Motor neuron (in vitro differentiated cells): ENCODE data around the gene SLAIN2. TPM values are rescaled to one million over a fixed set of nuclear protein-coding genes. Genes with fewer than 3 reads are reported as not detected.
A peak's percentile ranks its signal among the peaks of the same experiment; 100 is the strongest.

Experiments
- ATAC-seq, 8 experiments: fragments of 200-7000 bp; cut with Tn5 transposase; replicated peaks in 6 of 8; 2 replicates each; pipeline ENCODE4 v1.8.0; 2021; ENCODE audit warnings: mild to moderate bottlenecking in 8 of 8, moderate library complexity in 8 of 8
- H3K27ac ChIP-seq, 2 donors: fragments of 250-450 bp; sonication (Bioruptor Pico); 2 replicates each; pipeline ENCODE4 v1.9.0; 2021; ENCODE audit warnings: antibody characterized with exemption in 2 of 2, mild to moderate bottlenecking in 2 of 2, moderate library complexity in 1 of 2
- H3K4me1 ChIP-seq, 2 donors: fragments of 250-450 bp; sonication (Bioruptor Pico); replicated peaks in 1 of 2; 2 replicates each; pipeline ENCODE4 v1.6.1; 2021; ENCODE audit warnings: antibody characterized with exemption in 2 of 2, mild to moderate bottlenecking in 2 of 2, moderate library complexity in 1 of 2
- H3K4me3 ChIP-seq, 5 donors: fragments of 250-450 bp; sonication (Bioruptor Pico); 2 replicates each; pipeline ENCODE4 v1.9.0; 2021; ENCODE audit warnings: antibody characterized with exemption in 5 of 5, mild to moderate bottlenecking in 5 of 5, moderate library complexity in 4 of 5
- WGBS, 10 experiments: fragments of 450-650 bp; shearing (Covaris generic); methylation state at CpG; one replicate each; pipeline ENCODE4 v1.0.0; 2022; 5-methylcytosine and 5-hydroxymethylcytosine counted together
- in situ Hi-C, 9 experiments: fragments of 400-800 bp; cut with MboI; loops; one replicate each; pipeline ENCODE4 v1.15.0; 2021; ENCODE audit warnings: low sequenced_read_pairs in 9 of 9, low pct_unique_long_range_greater_than_20kb in 2 of 9; ENCODE audit not compliant: unreplicated experiment in 9 of 9
- total RNA-seq, 8 experiments: library from RNA; unstranded; fragments of 300-600 nt; gene quantifications; 2 replicates each; pipeline versions ENCODE4 v1.2.3 to v1.2.4, GENCODE V29; 2022

The SLAIN2 gene
- total RNA-seq, 8 experiments from 2014 or later, result 22.5 to 80.0 (median 49.4) TPM

DNA sequence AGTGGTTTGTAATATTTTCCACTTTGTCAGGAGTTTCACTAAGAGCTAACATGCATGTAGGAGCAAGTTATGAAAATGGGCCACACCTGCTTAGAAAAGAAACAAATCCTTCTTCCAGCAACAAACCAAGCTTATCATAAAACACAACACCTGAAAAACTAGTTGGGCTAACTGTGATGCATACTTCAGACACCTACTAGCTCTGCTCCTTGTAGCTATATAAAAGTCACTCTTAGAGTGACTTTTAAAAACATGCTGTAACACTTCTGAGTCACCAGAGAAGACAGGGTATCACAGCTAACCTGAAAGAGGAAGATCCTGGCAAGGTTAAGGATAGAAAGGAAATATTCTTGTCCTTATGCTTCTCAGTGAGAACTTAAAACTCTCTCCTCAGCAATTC, 3.6 kb upstream of the SLAIN2 start:
- Histone ChIP-seq H3K4me3 (no peak overlapping the region), H3K27ac (no peak overlapping the region), H3K4me1 (peaks cover 5 to 7% of the 10 kb centered on the region in 2 donors)
- in situ Hi-C loops, result no loop called here
- no peak for ATAC-seq

DNA sequence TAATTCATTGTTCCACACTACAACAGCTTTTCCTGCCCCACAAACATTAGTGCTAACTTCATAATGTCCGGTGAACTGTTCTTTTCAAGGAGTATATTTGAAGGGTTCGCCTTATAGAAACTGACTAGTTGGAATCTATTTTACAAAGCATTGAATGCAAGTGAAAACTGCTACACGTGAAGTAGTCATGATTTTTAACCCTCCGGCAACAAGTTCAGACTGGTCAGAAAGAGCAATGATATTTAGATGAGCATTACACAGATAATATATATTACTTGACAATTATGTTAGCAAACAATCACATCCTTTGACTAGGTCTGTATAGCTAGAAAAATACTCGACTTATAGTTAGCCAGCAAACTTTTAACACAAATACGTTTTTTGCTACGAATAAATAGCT, 1.7 kb upstream of the SLAIN2 start:
- H3K4me3 ChIP-seq, result no peak overlapping the region
- H3K4me1 ChIP-seq, result peaks cover 15 to 18% of the 10 kb centered on the region in 2 donors
- H3K27ac ChIP-seq, result no peak overlapping the region
- ATAC-seq, result no peak
- 73 to 100% (median 90%) methylated on average over 2 to 7 of the region's 7 CpGs for WGBS, 10 experiments
- in situ Hi-C loops, result no loop called here

DNA sequence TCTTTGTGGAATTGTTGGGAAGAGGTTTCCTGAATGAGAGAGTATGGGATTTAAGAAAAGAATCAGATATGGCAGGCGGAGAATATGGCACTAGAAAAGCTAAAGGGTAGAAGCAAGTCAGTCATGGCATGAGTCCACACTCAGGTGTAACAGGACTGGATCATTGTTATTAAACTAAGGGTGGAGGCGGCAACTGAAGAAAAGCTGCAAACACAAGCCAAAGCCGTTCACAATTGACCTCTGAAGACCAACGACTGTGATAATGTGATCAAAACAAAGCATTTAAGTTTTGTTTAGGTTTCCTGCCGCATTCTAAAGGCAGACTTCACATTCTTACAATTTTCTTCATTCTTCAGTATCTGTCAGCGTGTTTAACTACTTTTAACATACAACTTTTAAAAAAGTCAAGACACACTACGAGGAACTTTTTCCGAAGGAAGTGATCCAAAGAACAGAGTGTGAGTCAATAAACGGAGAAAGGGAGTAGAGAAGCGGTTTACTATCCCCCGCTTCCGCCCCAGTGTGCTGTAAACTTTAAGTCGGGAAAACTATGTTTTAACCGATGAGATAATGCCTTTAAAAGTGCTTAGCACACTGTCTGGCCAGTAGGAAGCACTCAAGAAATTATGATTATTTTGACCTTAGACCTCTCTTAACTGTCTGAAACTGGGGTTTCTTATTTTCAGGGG, 909 bp upstream of the SLAIN2 start:
- 0 to 80% (median 14%) methylated on average over 1 to 13 of the region's 14 CpGs for WGBS, 10 experiments
- peak overlapping the region; percentile 52 to 79 (median 71) for H3K4me3 ChIP-seq
- peaks cover 20 to 22% of the 10 kb centered on the region in 2 donors for H3K4me1 ChIP-seq
- in situ Hi-C loops, result no loop called here
- H3K27ac ChIP-seq, result peak overlapping the region; percentile 60 to 88
- ATAC-seq, result peak in 4 of 8 experiments; percentile 1 to 16 (median 10)

DNA sequence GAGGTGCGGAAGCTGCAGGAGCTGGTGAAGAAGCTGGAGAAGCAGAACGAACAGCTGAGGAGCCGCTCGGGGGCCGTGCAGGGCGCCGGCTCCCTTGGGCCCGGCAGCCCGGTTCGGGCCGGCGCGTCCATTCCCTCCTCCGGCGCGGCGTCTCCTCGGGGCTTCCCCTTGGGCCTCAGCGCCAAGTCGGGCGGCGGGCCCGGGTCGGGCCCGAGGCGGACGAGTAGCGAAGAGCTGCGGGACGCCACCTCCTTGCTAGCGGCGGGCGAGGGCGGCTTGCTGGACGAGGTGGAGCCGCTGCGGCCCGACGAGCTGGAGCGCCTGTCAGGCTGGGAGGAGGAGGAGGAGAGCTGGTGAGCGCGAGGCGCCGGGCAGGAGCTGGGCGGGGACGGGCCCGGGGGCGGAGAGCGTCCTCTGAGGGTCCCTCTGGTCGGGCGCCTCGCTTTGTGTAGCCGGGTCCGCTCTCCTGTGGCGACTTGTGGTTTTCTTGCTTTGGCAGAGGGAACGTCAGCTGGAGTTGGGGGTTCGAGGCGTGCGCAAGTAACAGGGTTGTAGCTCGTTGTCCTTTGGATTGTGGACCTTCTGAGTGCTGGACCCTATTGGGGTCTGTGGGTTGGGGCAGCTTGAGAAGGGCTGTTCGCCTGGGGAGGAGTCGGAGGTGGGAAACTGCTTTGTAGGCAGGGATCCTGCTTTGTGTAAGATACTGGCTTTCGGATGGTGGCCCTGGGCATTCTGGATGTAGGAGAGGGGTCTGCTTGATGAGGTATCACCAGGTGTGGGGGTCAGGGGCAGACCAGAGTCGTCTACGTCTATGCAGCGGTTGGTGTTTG, 662 bp downstream of the SLAIN2 start:
- WGBS, 10 experiments, result 0 to 2% (median 0%) methylated on average over 1 to 12 of the region's 66 CpGs; no CpG with 5 or more reads in 3 of the 10 experiments
- Histone ChIP-seq H3K4me3 (peak overlapping the region; percentile 52 to 79 (median 71)), H3K4me1 (peaks cover 20 to 31% of the 10 kb centered on the region in 2 donors), H3K27ac (peak overlapping the region; percentile 96)
- peak; percentile 5 to 31 (median 13) for ATAC-seq
- in situ Hi-C loops, result no loop called here

DNA sequence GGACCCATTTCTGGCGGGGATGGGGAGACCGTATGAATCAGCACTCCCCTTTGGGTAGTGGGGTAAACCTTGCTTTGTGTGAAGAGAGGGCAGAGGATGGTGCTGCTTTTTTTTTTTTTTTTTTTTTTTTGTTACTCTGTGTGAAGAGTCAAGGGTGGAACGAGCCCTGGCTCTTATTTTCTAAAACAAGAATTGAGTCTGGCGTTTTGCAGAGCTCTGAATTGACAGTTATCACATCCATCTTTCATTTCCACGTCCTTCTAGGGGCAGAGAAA, 1.2 kb downstream of the SLAIN2 start:
- peak overlapping the region; percentile 96 for H3K27ac ChIP-seq
- peaks cover 20 to 31% of the 10 kb centered on the region in 2 donors for H3K4me1 ChIP-seq
- H3K4me3 ChIP-seq, result peak overlapping the region; percentile 52 to 79 (median 71)
- 0 to 8% (median 0%) methylated on average over 1 to 4 of the region's 5 CpGs; no CpG with 5 or more reads in 1 of the 10 experiments for WGBS, 10 experiments
- peak in 1 of 8 experiments; percentile 0 for ATAC-seq
- in situ Hi-C loops, result no loop called here

DNA sequence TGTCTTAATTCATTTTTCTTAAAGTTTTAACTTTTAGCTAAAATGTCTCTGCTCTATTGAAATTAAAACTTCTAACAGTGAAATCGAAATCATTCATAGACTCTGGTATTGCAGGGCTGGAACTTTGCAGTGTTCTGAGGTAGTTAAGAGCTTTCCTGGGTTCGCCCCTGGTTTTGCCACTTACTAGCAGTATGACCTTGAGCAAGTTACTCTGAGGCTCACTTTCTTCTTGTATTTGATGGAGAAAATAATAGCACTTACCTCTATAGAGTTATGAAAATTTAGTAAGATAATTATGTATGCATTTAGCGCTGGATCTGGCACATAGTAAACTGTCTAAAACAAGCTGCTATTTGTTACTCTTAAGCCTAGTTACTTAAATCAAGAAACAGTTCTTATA, 1.7 kb downstream of the SLAIN2 start:
- in situ Hi-C loops, result no loop called here
- peaks cover 20 to 31% of the 10 kb centered on the region in 2 donors for H3K4me1 ChIP-seq
- WGBS, 10 experiments, result 0 to 83% (median 22%) methylated on average over 1 to 3 of the region's 3 CpGs; no CpG with 5 or more reads in 3 of the 10 experiments

DNA sequence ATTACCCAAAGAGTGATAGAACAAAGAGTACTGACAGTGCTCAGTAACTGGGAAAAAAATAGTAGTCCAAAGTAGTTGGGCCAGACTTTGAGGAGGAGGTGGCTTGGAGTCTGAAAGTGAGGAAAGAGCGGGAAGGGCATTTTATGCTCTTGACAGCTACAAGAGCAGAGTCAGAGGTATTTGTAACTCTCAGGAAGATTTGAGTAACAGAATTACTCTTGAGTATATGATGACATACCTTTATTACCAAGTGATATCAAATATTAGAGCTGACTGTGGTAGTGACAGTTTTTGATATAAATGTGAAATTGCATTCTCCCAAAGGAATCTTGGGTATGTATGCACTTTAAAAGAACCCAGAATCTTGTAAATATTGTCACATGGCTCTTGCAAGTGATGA, 2.2 kb downstream of the SLAIN2 start:
- Histone ChIP-seq H3K27ac (no peak overlapping the region), H3K4me3 (peak overlapping the region; percentile 52 to 79 (median 71)), H3K4me1 (peaks cover 20 to 31% of the 10 kb centered on the region in 2 donors)
- ATAC-seq, result no peak
- 0 to 67% (median 33%) methylated on average over 1 of the region's 1 CpG; no CpG with 5 or more reads in 1 of the 10 experiments for WGBS, 10 experiments
- in situ Hi-C loops, result no loop called here

More for the DNA sequence above, 1.7 kb downstream of the SLAIN2 start:
- ATAC-seq, result no peak
- peak overlapping the region in 1 of 2 donors; percentile 96 for H3K27ac ChIP-seq
- peak overlapping the region; percentile 52 to 79 (median 71) for H3K4me3 ChIP-seq

DNA sequence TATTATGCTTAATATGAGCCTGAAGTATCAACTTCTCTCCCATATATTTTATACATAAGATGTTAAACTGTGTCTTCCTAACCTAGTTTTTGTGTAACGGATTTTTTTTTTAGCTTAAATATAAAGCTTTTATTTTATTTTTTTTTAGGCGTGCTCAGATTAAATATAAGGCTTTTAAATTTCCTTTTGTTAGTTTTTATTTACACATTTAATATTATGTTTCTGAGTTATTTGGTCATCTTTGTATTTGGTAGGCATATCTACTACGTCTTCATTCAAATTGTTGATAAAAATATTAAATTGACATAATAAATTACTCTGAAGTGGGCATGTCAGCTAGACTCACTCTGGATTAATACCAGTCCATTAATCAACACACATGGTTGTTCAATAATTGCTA, 4.2 kb downstream of the SLAIN2 start:
- Histone ChIP-seq H3K27ac (no peak overlapping the region), H3K4me3 (no peak overlapping the region), H3K4me1 (peaks cover 15 to 30% of the 10 kb centered on the region in 2 donors)
- in situ Hi-C loops, result no loop called here
- 58 to 100% (median 94%) methylated on average over 1 to 3 of the region's 3 CpGs; no CpG with 5 or more reads in 1 of the 10 experiments for WGBS, 10 experiments
- ATAC-seq, result no peak

DNA sequence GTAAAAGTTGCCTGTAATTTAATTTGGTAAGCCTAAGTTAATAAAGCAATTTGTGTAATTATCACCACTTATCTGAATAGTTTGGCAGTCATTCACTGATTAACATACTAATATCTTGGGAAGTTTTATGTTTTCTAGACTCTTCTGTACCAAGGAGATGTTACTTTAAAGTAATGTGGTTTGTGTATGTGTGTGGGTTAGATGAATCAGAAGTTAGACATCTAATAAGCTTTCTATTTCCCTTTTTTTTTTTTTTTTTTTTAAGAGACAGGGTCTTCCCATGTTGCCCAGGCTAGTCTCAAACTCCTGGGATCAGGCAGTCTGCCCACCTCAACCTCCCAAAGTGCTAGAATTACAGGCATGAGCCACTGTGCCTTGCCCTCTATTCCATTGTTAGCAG, 5.3 kb downstream of the SLAIN2 start:
- no peak overlapping the region for H3K27ac ChIP-seq
- peaks cover 15 to 30% of the 10 kb centered on the region in 2 donors for H3K4me1 ChIP-seq
- in situ Hi-C loops, result no loop called here
- no peak for ATAC-seq
- H3K4me3 ChIP-seq, result no peak overlapping the region

DNA sequence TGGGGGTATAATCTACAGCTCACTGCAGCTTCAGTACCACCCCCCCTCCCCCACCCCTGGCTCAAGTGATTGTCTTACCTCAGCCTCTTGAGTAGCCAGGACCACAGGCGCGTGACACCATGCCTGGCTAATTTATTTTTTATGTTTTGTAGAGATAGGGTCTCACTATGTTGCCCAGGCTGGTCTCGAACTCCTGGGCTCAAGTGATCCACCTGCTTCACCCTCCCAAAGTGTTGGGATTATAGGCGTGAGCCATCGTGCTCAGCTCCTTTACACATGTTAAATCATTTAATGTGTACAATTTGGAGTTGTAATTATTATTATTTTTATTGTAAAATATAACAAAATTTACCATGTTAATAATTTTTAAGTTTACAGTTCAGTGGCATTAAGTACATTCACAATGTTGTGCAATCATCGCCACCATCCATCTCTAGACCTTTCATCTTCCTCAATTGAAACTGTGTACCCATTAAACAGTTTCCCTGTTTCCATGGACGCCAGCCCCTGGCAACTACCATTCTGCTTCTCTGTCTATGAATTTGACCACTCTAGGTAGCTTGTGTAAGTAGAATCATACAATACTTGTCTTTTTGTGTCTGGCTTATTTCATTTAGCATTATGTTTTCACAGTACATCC, 6.1 kb downstream of the SLAIN2 start:
- no peak for ATAC-seq
- in situ Hi-C loops, result no loop called here
- no peak overlapping the region for H3K27ac ChIP-seq
- peaks cover 15 to 30% of the 10 kb centered on the region in 2 donors for H3K4me1 ChIP-seq
- H3K4me3 ChIP-seq, result no peak overlapping the region
- 86 to 100% (median 100%) methylated on average over 1 to 7 of the region's 7 CpGs for WGBS, 10 experiments

DNA sequence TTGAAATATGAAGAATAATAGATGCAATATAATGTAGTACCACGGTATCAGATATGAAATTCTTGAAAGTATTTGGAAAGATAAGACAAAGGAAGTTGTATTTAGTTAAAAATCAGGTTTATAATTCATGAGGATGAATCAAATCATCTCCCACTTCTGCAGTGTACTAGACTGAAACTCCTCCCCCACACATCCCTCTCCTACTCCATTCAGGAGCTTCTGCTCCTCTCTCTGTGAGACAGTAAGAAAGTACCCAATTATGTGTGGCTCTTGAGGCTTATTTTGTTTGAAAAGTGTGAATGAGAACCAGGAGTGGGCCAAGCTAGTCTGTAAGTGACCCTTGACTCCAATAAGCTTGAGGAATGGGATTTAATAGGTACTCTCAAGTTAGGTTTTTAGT, 9.5 kb downstream of the SLAIN2 start:
- Histone ChIP-seq H3K4me3 (no peak overlapping the region), H3K27ac (no peak overlapping the region), H3K4me1 (peaks cover 0 to 13% of the 10 kb centered on the region in 2 donors)
- WGBS, 10 experiments, result 67 to 100% (median 100%) methylated on average over 1 of the region's 1 CpG
- in situ Hi-C loops, result no loop called here
- no peak for ATAC-seq

DNA sequence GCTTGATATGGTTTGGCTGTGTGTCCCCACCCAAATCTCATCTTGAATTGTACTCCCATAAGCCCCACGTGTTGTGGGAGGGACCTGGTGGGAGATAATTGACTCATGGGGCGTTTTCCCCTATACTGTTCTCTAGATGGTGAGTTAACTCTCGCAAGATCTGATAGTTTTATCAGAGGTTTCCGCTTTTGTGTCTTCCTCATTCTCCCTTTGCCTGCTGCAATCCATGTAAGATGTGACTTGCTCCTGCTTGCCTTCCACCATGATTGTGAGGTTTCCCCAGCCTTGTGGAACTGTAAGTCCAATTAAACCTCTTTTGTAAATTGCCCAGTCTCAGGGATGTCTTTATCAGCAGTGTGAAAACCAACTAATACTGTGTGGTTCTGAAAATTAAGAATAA, 11.5 kb downstream of the SLAIN2 start:
- no peak overlapping the region for H3K4me3 ChIP-seq
- peaks cover 0 to 6% of the 10 kb centered on the region in 2 donors for H3K4me1 ChIP-seq
- H3K27ac ChIP-seq, result no peak overlapping the region
- WGBS, 10 experiments, result 17 to 100% (median 92%) methylated on average over 1 to 4 of the region's 4 CpGs; no CpG with 5 or more reads in 2 of the 10 experiments
- peak in 1 of 8 experiments; percentile 46 for ATAC-seq
- in situ Hi-C loops, result no loop called here

DNA sequence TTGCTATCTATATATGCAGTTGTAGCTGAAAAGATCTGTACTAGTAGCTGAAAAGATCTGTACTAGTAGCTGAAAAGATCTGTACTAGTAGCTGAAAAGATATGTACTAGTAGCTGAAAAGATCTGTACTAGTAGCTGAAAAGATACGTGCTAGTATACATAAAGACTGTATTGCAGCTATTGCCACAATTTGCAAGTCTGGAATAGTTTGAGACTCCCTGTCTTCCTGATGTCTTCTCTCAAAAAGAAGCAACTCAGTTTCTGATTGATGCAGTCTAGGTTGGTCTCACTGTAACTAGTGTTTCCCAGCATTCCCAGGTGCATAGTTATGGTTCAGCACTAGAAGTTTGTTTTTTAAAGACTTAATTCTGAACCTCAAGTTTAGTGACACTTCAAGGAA, 15.0 kb downstream of the SLAIN2 start:
- ATAC-seq, result peak in 2 of 8 experiments; percentile 21 to 53
- in situ Hi-C loops, result no loop called here
- 0 to 100% (median 30%) methylated on average over 1 of the region's 1 CpG; no CpG with 5 or more reads in 2 of the 10 experiments for WGBS, 10 experiments

More for the DNA sequence above, 15.0 kb downstream of the SLAIN2 start:
- H3K27ac ChIP-seq, result no peak overlapping the region
- no peak overlapping the region for H3K4me3 ChIP-seq
- H3K4me1 ChIP-seq, result peaks cover 0 to 5% of the 10 kb centered on the region in 2 donors
